ENCODE measurements around the gene OSGEPL1. TPM values are rescaled to one million over a fixed set of nuclear protein-coding genes. Genes with fewer than 3 reads are reported as not detected.

Gene OSGEPL1
- total and polyA plus RNA-seq, 2 of the 4 experiments (the other 2 are of a cell fraction) = 5.0 to 6.8 TPM

DNA sequence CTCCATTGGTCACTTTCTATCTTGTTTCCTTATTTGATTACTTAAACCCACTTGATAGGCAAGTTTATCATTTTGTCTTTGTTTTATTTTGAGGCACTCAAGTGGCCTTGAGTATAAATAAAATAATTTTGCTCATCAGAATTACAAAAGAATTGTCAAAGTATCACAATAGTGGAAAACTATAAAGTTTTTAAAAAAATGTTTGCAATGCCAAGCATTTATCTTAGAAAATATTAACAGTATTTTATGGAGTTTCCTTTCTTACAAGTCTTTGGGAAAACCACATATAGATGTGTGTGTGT, 36.4 kb upstream of the OSGEPL1 start:
- no peak overlapping the region for H3K27ac ChIP-seq (ENCODE audit: insufficient read depth, low read length)
- in situ Hi-C loops (cut with MboI; ENCODE audit: low sequenced_read_pairs) (loop anchor here (5.0 kb wide), 1 partner anchor 268 kb away; no protein-coding TSS in a partner anchor), dilution Hi-C loops (cut with HindIII; ENCODE audit: low sequenced_read_pairs, unreplicated experiment) (no loop called here), intact Hi-C loops (cut with micrococcal nuclease) (no loop called here)
- no peak overlapping the region for H3K56ac ChIP-seq (ENCODE audit: extremely low read depth, insufficient read depth, low read length)
- H3K4me1 ChIP-seq (ENCODE audit: control insufficient read depth, insufficient read depth, low read length) = peaks cover 8% of the 10 kb centered on the region; the same call in 1 of the 2 replicates
- H2AFZ ChIP-seq (replicated peaks; ENCODE audit: low read length, poor library complexity) = no peak overlapping the region
- TF ChIP-seq RAD21 (IDR thresholded peaks at IDR 0.05; ENCODE audit: low read length) (no peak), BHLHE40 (IDR thresholded peaks at IDR 0.05; ENCODE audit: low read depth, low read length) (no peak), RCOR1 (IDR thresholded peaks at IDR 0.05; ENCODE audit: insufficient replicate concordance, low read length) (no peak), NFE2L2 (IDR thresholded peaks at IDR 0.05; ENCODE audit: low read depth, low read length) (no peak), MXI1 (IDR thresholded peaks at IDR 0.05; ENCODE audit: borderline replicate concordance, low read depth, low read length) (no peak), SMC3 (IDR thresholded peaks at IDR 0.05; ENCODE audit: low read depth, low read length) (no peak), RFX5 (IDR thresholded peaks at IDR 0.05; ENCODE audit: low read depth, low read length) (no peak), CEBPB (IDR thresholded peaks at IDR 0.05; ENCODE audit: low read depth, low read length) (no peak), FOS (IDR thresholded peaks at IDR 0.05; ENCODE audit: low read depth, low read length) (no peak)
- TF ChIP-seq, protein P1, sequence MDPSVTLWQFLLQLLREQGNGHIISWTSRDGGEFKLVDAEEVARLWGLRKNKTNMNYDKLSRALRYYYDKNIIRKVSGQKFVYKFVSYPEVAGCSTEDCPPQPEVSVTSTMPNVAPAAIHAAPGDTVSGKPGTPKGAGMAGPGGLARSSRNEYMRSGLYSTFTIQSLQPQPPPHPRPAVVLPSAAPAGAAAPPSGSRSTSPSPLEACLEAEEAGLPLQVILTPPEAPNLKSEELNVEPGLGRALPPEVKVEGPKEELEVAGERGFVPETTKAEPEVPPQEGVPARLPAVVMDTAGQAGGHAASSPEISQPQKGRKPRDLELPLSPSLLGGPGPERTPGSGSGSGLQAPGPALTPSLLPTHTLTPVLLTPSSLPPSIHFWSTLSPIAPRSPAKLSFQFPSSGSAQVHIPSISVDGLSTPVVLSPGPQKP (IDR thresholded peaks at IDR 0.05; ENCODE audit: borderline replicate concordance, low read depth, low read length) = no peak
- peaks cover 7% of the 10 kb centered on the region for H3K36me3 ChIP-seq (ENCODE audit: control insufficient read depth, insufficient read depth, low read length)
- no peak overlapping the region for H3K4me2 ChIP-seq (ENCODE audit: low read depth, low read length)
- no peak overlapping the region for H2BK120ac ChIP-seq (ENCODE audit: low read depth, low read length)
- H3K79me1 ChIP-seq (ENCODE audit: low read depth in 1 of 2, low read length in 2 of 2) = peaks cover 12 to 18% of the 10 kb centered on the region in 2 experiments
- H2AK9ac ChIP-seq (replicated peaks; ENCODE audit: low read depth, low read length, poor library complexity) = no peak overlapping the region
- H2BK15ac ChIP-seq (ENCODE audit: low read depth, low read length) = no peak overlapping the region
- peak overlapping the region; percentile 77 for H2BK5ac ChIP-seq (ENCODE audit: low read depth, low read length, poor library complexity, severe bottlenecking)
- CTCF ChIA-PET = interaction anchor here (0.5 to 1.6 kb wide), 10 partner anchors 9 to 275 kb away, joined by 3 to 5 read pairs (median 3); no protein-coding TSS in a partner anchor
- no peak overlapping the region for H3K23ac ChIP-seq (ENCODE audit: low read depth, low read length)
- no peak overlapping the region for H3K18ac ChIP-seq (ENCODE audit: low read depth, low read length)
- H3K9ac ChIP-seq (ENCODE audit: low read depth, low read length) = no peak overlapping the region
- no peaks in the 10 kb centered on the region for H3K27me3 ChIP-seq (ENCODE audit: control insufficient read depth, insufficient read depth, low read length)
- ATAC-seq (ENCODE audit: low read depth) (no peak), DNase-seq (no peak)
- H4K91ac ChIP-seq (ENCODE audit: insufficient read depth, low read depth, low read length) = no peak overlapping the region
- H4K8ac ChIP-seq (ENCODE audit: low read depth in 2 of 2, low read length in 2 of 2) = peak overlapping the region in 1 of 2 experiments; percentile 55; a peak in 1 of 4 replicates
- H4K5ac ChIP-seq (ENCODE audit: low read depth, low read length) = no peak overlapping the region
- no peak overlapping the region for H3K4ac ChIP-seq (ENCODE audit: low read depth, low read length)
- no peak overlapping the region for H3K14ac ChIP-seq (replicated peaks; ENCODE audit: low read depth, low read length)
- no peak overlapping the region for H2BK20ac ChIP-seq (ENCODE audit: low read depth, low read length)
- BruUV-seq (replicated peaks) = no TSS peak
- no peaks in the 10 kb centered on the region for H3K9me3 ChIP-seq (ENCODE audit: control insufficient read depth, insufficient read depth, low read length)
- POLR2A ChIA-PET (ENCODE audit: unreplicated experiment) = no interaction called here
- no peak overlapping the region for H3K4me3 ChIP-seq (ENCODE audit: insufficient read depth, low read depth, low read length)
- H2AK5ac ChIP-seq (ENCODE audit: low read depth, low read length) = no peak overlapping the region
- peaks cover 5% of the 10 kb centered on the region for H3K9me1 ChIP-seq (ENCODE audit: insufficient read depth, low read length)
- H4K20me1 ChIP-seq (ENCODE audit: insufficient read depth, low read length) = no peaks in the 10 kb centered on the region

All from IMR-90 (cell line).